NT2/D1 (cell line): Measurements from ENCODE around the gene FTL.

Experiments
- SUZ12 ChIP-seq: IDR thresholded peaks from 2 replicates; pipeline ENCODE4 v1.6.1; 2011; ENCODE audit not compliant: insufficient read length, insufficient read depth; ENCODE audit errors: extremely low read depth
- YY1 ChIP-seq: IDR thresholded peaks from 2 replicates; pipeline ENCODE4 v1.6.1; 2011; ENCODE audit not compliant: insufficient read length, insufficient read depth
- ZNF274 ChIP-seq: IDR thresholded peaks from 2 replicates; pipeline ENCODE4 v1.6.1; 2011; ENCODE audit warnings: mild to moderate bottlenecking, low read depth, low read length

DNA sequence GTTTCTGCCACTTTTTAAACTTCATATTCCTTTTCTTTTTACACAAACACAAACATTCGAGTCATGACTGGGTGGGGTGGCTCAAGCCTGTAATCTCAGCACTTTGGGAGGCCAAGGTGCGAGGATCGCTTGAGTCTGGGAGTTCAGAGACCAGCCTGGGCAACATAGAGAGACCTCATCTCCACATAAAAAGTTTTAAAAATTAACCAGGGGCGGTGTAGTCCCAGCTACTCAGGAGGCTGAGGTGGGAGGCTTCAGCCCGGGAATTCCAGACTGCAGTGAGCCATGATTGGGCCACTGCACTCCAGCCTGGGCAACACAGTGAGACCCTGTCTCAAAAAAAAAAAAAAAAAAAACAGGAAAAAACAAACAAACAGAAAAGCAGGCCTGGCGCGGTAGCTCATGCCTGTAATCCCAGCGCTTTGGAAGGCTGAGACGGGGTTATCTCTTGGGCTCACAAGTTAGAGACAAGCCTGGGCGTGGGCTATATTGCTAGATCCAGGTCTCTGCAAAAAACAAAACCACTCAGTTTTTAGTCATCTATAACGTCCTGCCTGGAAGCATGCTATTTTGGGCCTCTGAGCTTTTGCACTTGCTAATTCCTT lies 11.0 kb upstream of the FTL start:
- TF ChIP-seq YY1 = no peak
- no peak for TF ChIP-seq ZNF274
- TF ChIP-seq SUZ12 = no peak
